ENCODE measurements around the gene ANO2. TPM values are rescaled to one million over a fixed set of nuclear protein-coding genes. Genes with fewer than 3 reads are reported as not detected.

Gene ANO2
- total RNA-seq, 1 experiment from 2014 or later: not detected

DNA sequence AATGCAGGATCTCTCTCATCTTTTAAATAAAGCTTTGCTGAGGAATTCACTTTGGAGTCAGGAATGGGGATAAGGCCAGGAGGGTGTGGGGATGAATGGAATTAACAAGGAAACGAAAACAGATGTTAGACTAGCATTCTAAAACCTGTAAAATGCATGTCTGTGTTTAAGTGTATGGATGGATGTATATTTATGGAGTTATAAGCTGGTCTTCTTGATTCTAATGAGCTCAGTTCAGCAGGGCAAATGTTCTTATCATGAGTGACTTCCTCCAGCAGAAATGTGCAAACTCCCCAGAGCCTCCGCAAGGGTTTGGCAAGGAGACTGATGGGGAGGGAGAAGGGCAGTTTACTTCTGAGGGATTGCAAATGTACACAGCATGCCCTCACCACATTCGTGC lies 364.0 kb downstream of the ANO2 start:
- POLR2A ChIA-PET (ENCODE audit: unreplicated experiment): no interaction called here
- TF ChIP-seq EZH2phosphoT487 (IDR thresholded peaks at IDR 0.05; ENCODE audit: borderline replicate concordance, low read length) (no peak), EZH2 (IDR thresholded peaks at IDR 0.05; ENCODE audit: low read length, unreplicated experiment) (no peak)
- TF ChIP-seq, protein P1, sequence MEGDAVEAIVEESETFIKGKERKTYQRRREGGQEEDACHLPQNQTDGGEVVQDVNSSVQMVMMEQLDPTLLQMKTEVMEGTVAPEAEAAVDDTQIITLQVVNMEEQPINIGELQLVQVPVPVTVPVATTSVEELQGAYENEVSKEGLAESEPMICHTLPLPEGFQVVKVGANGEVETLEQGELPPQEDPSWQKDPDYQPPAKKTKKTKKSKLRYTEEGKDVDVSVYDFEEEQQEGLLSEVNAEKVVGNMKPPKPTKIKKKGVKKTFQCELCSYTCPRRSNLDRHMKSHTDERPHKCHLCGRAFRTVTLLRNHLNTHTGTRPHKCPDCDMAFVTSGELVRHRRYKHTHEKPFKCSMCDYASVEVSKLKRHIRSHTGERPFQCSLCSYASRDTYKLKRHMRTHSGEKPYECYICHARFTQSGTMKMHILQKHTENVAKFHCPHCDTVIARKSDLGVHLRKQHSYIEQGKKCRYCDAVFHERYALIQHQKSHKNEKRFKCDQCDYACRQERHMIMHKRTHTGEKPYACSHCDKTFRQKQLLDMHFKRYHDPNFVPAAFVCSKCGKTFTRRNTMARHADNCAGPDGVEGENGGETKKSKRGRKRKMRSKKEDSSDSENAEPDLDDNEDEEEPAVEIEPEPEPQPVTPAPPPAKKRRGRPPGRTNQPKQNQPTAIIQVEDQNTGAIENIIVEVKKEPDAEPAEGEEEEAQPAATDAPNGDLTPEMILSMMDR (conservative IDR thresholded peaks at IDR 0.05; ENCODE audit: low read depth, low read length): no peak
- 0 out of 2 replicates have a peak, but pooled peaks cover 6% of the 10 kb centered on the region for H3K27me3 ChIP-seq (ENCODE audit: low read length)

DNA sequence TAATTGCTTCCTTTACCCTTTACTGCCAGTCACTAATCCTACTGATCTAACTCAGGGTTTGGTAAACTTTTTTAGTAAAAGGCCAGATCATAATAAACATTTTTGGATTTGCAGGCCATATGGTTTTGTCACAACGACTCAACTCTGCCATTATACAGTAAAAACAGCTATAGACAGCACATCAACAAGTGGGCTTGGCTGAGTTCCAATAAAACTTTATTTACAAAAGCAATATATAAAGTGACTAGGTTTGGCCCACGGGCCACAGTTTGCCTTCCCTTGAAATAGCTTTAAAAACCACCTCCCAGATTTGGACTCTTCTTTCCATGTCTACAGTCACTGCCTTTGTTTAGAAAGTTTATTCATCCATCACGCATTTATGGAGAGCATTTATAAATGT lies 366.3 kb downstream of the ANO2 start:
- no peak for DNase-seq
- ChIA-PET POLR2A (ENCODE audit: unreplicated experiment) (no interaction called here), CTCF (no interaction called here)
- no peak overlapping the region for H3K9ac ChIP-seq (ENCODE audit: low read length)
- no peaks in the 10 kb centered on the region for H3K9me3 ChIP-seq (ENCODE audit: low read length)
- H3K79me2 ChIP-seq (ENCODE audit: low read length): no peaks in the 10 kb centered on the region
- BruUV-seq (replicated peaks): no TSS peak
- no peak overlapping the region for H3K4me3 ChIP-seq (ENCODE audit: low read length)
- H3K4me2 ChIP-seq (ENCODE audit: low read length): no peak overlapping the region
- H3K4me1 ChIP-seq (ENCODE audit: insufficient read depth, low read length): no peaks in the 10 kb centered on the region
- ATAC-seq: no peak
- H2AFZ ChIP-seq (ENCODE audit: low read length): no peak overlapping the region
- H3K9me2 ChIP-seq (replicated peaks; ENCODE audit: low read length): no peaks in the 10 kb centered on the region
- TF ChIP-seq EZH2 (IDR thresholded peaks at IDR 0.05; ENCODE audit: low read length, unreplicated experiment) (no peak), EZH2phosphoT487 (IDR thresholded peaks at IDR 0.05; ENCODE audit: borderline replicate concordance, low read length) (no peak)
- TF ChIP-seq, protein P1 (conservative IDR thresholded peaks at IDR 0.05; ENCODE audit: low read depth, low read length): no peak
- H3K27ac ChIP-seq (ENCODE audit: low read length): no peak overlapping the region
- intact Hi-C loops (cut with micrococcal nuclease): no loop called here
- H3K27me3 ChIP-seq (ENCODE audit: low read length): 0 out of 2 replicates have a peak, but pooled peaks cover 6% of the 10 kb centered on the region
- H3K36me3 ChIP-seq (ENCODE audit: low read depth, low read length): no peaks in the 10 kb centered on the region
- H3F3A ChIP-seq (ENCODE audit: low read length, unreplicated experiment): no peaks in the 10 kb centered on the region
- no peaks in the 10 kb centered on the region for H4K20me1 ChIP-seq (ENCODE audit: low read length)

More for the DNA sequence above, 364.0 kb downstream of the ANO2 start:
- H3K9me2 ChIP-seq (replicated peaks; ENCODE audit: low read length): no peaks in the 10 kb centered on the region
- ATAC-seq (no peak), DNase-seq (no peak)
- H3K36me3 ChIP-seq (ENCODE audit: low read depth, low read length): no peaks in the 10 kb centered on the region
- no peaks in the 10 kb centered on the region for H3K9me3 ChIP-seq (ENCODE audit: low read length)
- intact Hi-C loops (cut with micrococcal nuclease): no loop called here
- H4K20me1 ChIP-seq (ENCODE audit: low read length): no peaks in the 10 kb centered on the region
- CTCF ChIA-PET: no interaction called here
- no peak overlapping the region for H3K4me2 ChIP-seq (ENCODE audit: low read length)
- H3K79me2 ChIP-seq (ENCODE audit: low read length): no peaks in the 10 kb centered on the region
- no peak overlapping the region for H3K27ac ChIP-seq (ENCODE audit: low read length)
- no peak overlapping the region for H3K9ac ChIP-seq (ENCODE audit: low read length)
- H3F3A ChIP-seq (ENCODE audit: low read length, unreplicated experiment): no peaks in the 10 kb centered on the region
- H2AFZ ChIP-seq (ENCODE audit: low read length): no peak overlapping the region
- BruUV-seq (replicated peaks): no TSS peak
- no peaks in the 10 kb centered on the region for H3K4me1 ChIP-seq (ENCODE audit: insufficient read depth, low read length)
- no peak overlapping the region for H3K4me3 ChIP-seq (ENCODE audit: low read length)

DNA sequence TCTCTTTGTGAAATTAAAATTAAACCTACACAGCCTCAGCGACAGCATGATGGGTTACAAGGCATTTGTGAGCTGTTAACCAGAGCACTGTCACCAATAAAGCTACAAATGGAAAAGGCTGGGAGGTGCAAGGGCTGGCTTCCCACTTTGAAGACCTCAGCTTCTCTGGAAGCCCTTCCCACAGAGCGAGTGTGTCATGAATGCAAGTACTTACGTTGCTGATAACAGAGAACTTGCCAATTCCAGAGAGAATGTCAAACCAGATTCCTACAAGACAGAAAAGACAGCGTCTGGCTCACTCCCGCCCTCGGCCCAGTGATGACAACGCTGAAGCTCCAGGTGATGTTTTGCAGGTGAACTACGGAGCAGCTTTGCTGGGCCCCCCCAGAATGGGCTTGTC lies 367.3 kb downstream of the ANO2 start:
- no peak for ATAC-seq
- H3K36me3 ChIP-seq (ENCODE audit: low read depth, low read length): no peaks in the 10 kb centered on the region
- TF ChIP-seq, protein P1 (conservative IDR thresholded peaks at IDR 0.05; ENCODE audit: low read depth, low read length): no peak
- H3K9me3 ChIP-seq (ENCODE audit: low read length): no peaks in the 10 kb centered on the region
- 0 out of 2 replicates have a peak, but pooled peaks cover 6% of the 10 kb centered on the region for H3K27me3 ChIP-seq (ENCODE audit: low read length)
- no peak overlapping the region for H3K4me3 ChIP-seq (ENCODE audit: low read length)
- no peaks in the 10 kb centered on the region for H3F3A ChIP-seq (ENCODE audit: low read length, unreplicated experiment)
- no peak overlapping the region for H3K4me2 ChIP-seq (ENCODE audit: low read length)
- H3K9ac ChIP-seq (ENCODE audit: low read length): no peak overlapping the region
- BruUV-seq (replicated peaks): no TSS peak
- no peak overlapping the region for H3K27ac ChIP-seq (ENCODE audit: low read length)
- ChIA-PET POLR2A (ENCODE audit: unreplicated experiment) (no interaction called here), CTCF (no interaction called here)
- no peaks in the 10 kb centered on the region for H3K9me2 ChIP-seq (replicated peaks; ENCODE audit: low read length)
- no peaks in the 10 kb centered on the region for H3K79me2 ChIP-seq (ENCODE audit: low read length)
- intact Hi-C loops (cut with micrococcal nuclease): no loop called here
- no peak overlapping the region for H2AFZ ChIP-seq (ENCODE audit: low read length)
- H3K4me1 ChIP-seq (ENCODE audit: insufficient read depth, low read length): no peaks in the 10 kb centered on the region
- DNase-seq: no peak
- no peaks in the 10 kb centered on the region for H4K20me1 ChIP-seq (ENCODE audit: low read length)
